ENCODE data around the gene GOLGA7B. TPM values are rescaled to one million over a fixed set of nuclear protein-coding genes. Genes with fewer than 3 reads are reported as not detected.

Gene GOLGA7B
- total and polyA plus RNA-seq, 2 donors (not counting 1 experiment from before 2014, with no cell fraction given) = 0.01 TPM; not detected in 1

DNA sequence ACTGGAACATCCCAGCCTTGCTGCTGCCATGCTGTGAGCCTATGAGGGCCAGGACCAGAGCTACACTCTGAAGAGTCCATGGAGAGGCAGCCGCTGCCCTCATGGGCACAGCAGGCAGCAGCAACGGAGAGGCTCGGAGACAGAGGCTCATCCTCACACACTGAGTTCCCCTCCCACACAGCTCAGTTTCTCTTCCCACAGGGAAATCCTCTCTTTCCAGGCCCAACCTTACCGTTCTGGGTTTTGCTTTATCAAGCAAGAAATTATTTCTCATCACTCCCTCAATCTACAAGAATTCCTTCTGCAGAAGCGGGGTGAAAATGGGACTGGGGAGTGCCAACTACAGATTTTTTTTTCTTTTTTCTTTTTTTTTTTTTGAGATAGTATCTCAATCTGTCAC, 36.6 kb downstream of the GOLGA7B start:
- Histone ChIP-seq H3K27ac (ENCODE audit: low read length in 2 of 2) (no peak overlapping the region), H3K4me3 (ENCODE audit: control extremely low read depth in 1 of 5, extremely low read depth in 1 of 5, insufficient read depth in 1 of 5, low read depth in 2 of 5, low read length in 4 of 5) (no peak overlapping the region), H3K79me2 (ENCODE audit: control insufficient read depth, insufficient read depth, low read length) (no peaks in the 10 kb centered on the region), H3K9me3 (ENCODE audit: control extremely low read depth in 1 of 3, control insufficient read depth in 2 of 3, insufficient read depth in 1 of 3, low read length in 2 of 3) (no peaks in the 10 kb centered on the region), H3K4me1 (ENCODE audit: control insufficient read depth in 2 of 2, insufficient read depth in 2 of 2, low read length in 2 of 2) (no peaks in the 10 kb centered on the region), H3K36me3 (replicated peaks in 1 of 2; ENCODE audit: control extremely low read depth in 1 of 2, control insufficient read depth in 1 of 2, extremely low read depth in 1 of 2, insufficient read depth in 2 of 2, low read length in 1 of 2) (no peaks in the 10 kb centered on the region), H3K27me3 (replicated peaks in 1 of 4; ENCODE audit: control extremely low read depth in 1 of 4, control insufficient read depth in 3 of 4, insufficient read depth in 4 of 4, low read length in 3 of 4) (no peaks in the 10 kb centered on the region), H4K20me1 (ENCODE audit: control insufficient read depth, insufficient read depth, low read length, poor library complexity, severe bottlenecking) (no peaks in the 10 kb centered on the region), H3K9ac (ENCODE audit: low read length) (no peak overlapping the region), H3K4me2 (replicated peaks; ENCODE audit: low read depth, low read length, poor library complexity, severe bottlenecking) (no peak overlapping the region), H2AFZ (ENCODE audit: insufficient read depth, low read depth, low read length, poor library complexity, severe bottlenecking) (no peak overlapping the region)
- no peaks in the 10 kb centered on the region for H3K4me1 Mint-ChIP-seq
- ChIA-PET POLR2A (no interaction called here), CTCF (interaction anchor here (1.3 kb wide), 1 partner anchor 9 kb away, joined by 3 read pairs; no protein-coding TSS in a partner anchor)
- no peak overlapping the region for H3K4me3 Mint-ChIP-seq
- no peaks in the 10 kb centered on the region for H3K9me3 Mint-ChIP-seq (ENCODE audit: insufficient read depth)
- intact Hi-C loops (cut with micrococcal nuclease) = no loop called here
- 87% methylated on average over 3 of the region's 5 CpGs for WGBS (ENCODE audit: insufficient coverage)
- H3K27ac Mint-ChIP-seq = no peak overlapping the region
- DNase-seq = no peak
- H3K27me3 Mint-ChIP-seq = peaks cover 15% of the 10 kb centered on the region
- TF ChIP-seq, protein P1, sequence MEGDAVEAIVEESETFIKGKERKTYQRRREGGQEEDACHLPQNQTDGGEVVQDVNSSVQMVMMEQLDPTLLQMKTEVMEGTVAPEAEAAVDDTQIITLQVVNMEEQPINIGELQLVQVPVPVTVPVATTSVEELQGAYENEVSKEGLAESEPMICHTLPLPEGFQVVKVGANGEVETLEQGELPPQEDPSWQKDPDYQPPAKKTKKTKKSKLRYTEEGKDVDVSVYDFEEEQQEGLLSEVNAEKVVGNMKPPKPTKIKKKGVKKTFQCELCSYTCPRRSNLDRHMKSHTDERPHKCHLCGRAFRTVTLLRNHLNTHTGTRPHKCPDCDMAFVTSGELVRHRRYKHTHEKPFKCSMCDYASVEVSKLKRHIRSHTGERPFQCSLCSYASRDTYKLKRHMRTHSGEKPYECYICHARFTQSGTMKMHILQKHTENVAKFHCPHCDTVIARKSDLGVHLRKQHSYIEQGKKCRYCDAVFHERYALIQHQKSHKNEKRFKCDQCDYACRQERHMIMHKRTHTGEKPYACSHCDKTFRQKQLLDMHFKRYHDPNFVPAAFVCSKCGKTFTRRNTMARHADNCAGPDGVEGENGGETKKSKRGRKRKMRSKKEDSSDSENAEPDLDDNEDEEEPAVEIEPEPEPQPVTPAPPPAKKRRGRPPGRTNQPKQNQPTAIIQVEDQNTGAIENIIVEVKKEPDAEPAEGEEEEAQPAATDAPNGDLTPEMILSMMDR (IDR thresholded peaks at IDR 0.05) = no peak
- no peak for TF ChIP-seq EZH2 (IDR thresholded peaks at IDR 0.05; ENCODE audit: borderline replicate concordance, insufficient read depth, low read depth, low read length, poor library complexity, severe bottlenecking)
- no peak for ATAC-seq (ENCODE audit: low read depth)

DNA sequence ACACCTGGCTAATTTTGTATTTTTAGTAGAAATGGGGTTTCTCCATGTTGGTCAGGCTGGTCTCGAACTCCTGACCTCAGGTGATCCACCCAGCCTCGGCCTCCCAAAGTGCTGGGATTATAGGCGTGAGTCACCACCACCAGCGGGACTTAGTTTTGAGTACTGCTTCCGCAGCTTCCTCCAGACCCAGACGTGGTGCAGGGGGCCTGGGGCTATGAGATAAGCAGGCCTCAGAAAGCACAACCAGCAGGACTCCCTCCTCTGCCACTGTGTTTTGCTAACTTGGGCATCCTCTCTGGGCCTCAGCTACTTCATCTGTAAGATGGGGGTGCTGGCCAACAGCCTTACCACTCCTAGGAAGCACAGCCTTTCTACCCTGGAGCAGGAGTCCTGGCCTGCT, 37.8 kb downstream of the GOLGA7B start:
- ATAC-seq (ENCODE audit: low read depth) (no peak), DNase-seq (no peak)
- Histone ChIP-seq H3K9ac (ENCODE audit: low read length) (no peak overlapping the region), H3K4me1 (ENCODE audit: control insufficient read depth in 2 of 2, insufficient read depth in 2 of 2, low read length in 2 of 2) (no peaks in the 10 kb centered on the region), H3K4me3 (ENCODE audit: control extremely low read depth in 1 of 5, extremely low read depth in 1 of 5, insufficient read depth in 1 of 5, low read depth in 2 of 5, low read length in 4 of 5) (no peak overlapping the region), H2AFZ (ENCODE audit: insufficient read depth, low read depth, low read length, poor library complexity, severe bottlenecking) (no peak overlapping the region), H3K27ac (ENCODE audit: low read length in 2 of 2) (no peak overlapping the region), H3K27me3 (replicated peaks in 1 of 4; ENCODE audit: control extremely low read depth in 1 of 4, control insufficient read depth in 3 of 4, insufficient read depth in 4 of 4, low read length in 3 of 4) (no peaks in the 10 kb centered on the region), H3K36me3 (replicated peaks in 1 of 2; ENCODE audit: control extremely low read depth in 1 of 2, control insufficient read depth in 1 of 2, extremely low read depth in 1 of 2, insufficient read depth in 2 of 2, low read length in 1 of 2) (no peaks in the 10 kb centered on the region), H3K79me2 (ENCODE audit: control insufficient read depth, insufficient read depth, low read length) (no peaks in the 10 kb centered on the region), H3K4me2 (replicated peaks; ENCODE audit: low read depth, low read length, poor library complexity, severe bottlenecking) (no peak overlapping the region), H4K20me1 (ENCODE audit: control insufficient read depth, insufficient read depth, low read length, poor library complexity, severe bottlenecking) (no peaks in the 10 kb centered on the region), H3K9me3 (ENCODE audit: control extremely low read depth in 1 of 3, control insufficient read depth in 2 of 3, insufficient read depth in 1 of 3, low read length in 2 of 3) (no peaks in the 10 kb centered on the region)
- CTCF ChIA-PET = interaction anchor here (0.7 kb wide), 1 partner anchor 427 kb away, joined by 3 read pairs; no protein-coding TSS in a partner anchor
- POLR2A ChIA-PET = no interaction called here
- no peak for TF ChIP-seq EZH2 (IDR thresholded peaks at IDR 0.05; ENCODE audit: borderline replicate concordance, insufficient read depth, low read depth, low read length, poor library complexity, severe bottlenecking)
- TF ChIP-seq, protein P1 (IDR thresholded peaks at IDR 0.05) = no peak
- no peaks in the 10 kb centered on the region for H3K9me3 Mint-ChIP-seq (ENCODE audit: insufficient read depth)
- H3K27me3 Mint-ChIP-seq = peaks cover 16% of the 10 kb centered on the region
- H3K4me1 Mint-ChIP-seq = no peaks in the 10 kb centered on the region
- H3K4me3 Mint-ChIP-seq = no peak overlapping the region
- H3K27ac Mint-ChIP-seq = no peak overlapping the region
- intact Hi-C loops (cut with micrococcal nuclease) = no loop called here
- WGBS (ENCODE audit: insufficient coverage) = 84% methylated on average over 6 of the region's 6 CpGs

Measured in B cell (primary cell).